CD4-positive, alpha-beta memory T cell (primary cell): ENCODE measurements around the gene PPP1R3G. TPM values are rescaled to one million over a fixed set of nuclear protein-coding genes. Genes with fewer than 3 reads are reported as not detected.
"Not testable (repeated sequence)": the region's sequence is repeated elsewhere in the genome, so short reads cannot be mapped to it uniquely, and the experiment has no call there.

ENCODE experiments used
- CTCF ChIA-PET: fragments of 350-600 bp; sonication (Branson Sonifier 250); formaldehyde crosslinking; loops from one replicate; lab custom pipeline; 2021; ENCODE audit warnings: inconsistent platforms; ENCODE audit not compliant: partially characterized antibody; lab: Charles Lee
- POLR2A ChIA-PET: fragments of 350-600 bp; sonication (Branson Sonifier 250); formaldehyde crosslinking; loops from one replicate; lab custom pipeline; 2021; ENCODE audit not compliant: partially characterized antibody; lab: Charles Lee
- DNase-seq, 5 donors: peaks; one replicate each; pipeline versions ENCODE4 v3.0.0 to v3.0.0-alpha.2; 2020 to 2022; ENCODE audit warnings: mixed read lengths in 1 of 5
- H3K27ac ChIP-seq: one replicate; pipeline ENCODE4 v1.7.0; 2013; ENCODE audit warnings: low read depth, low read length
- H3K27me3 ChIP-seq: 2 replicates; pipeline ENCODE4 v1.7.0; 2013; ENCODE audit warnings: mild to moderate bottlenecking, low read length, moderate library complexity; ENCODE audit not compliant: insufficient read depth
- H3K36me3 ChIP-seq: 2 replicates; pipeline ENCODE4 v1.7.0; 2013; ENCODE audit warnings: mild to moderate bottlenecking, low read length, moderate library complexity; ENCODE audit not compliant: insufficient read depth
- H3K4me1 ChIP-seq: 2 replicates; pipeline ENCODE4 v1.7.0; 2013; ENCODE audit warnings: mild to moderate bottlenecking, low read length, moderate library complexity; ENCODE audit not compliant: insufficient read depth
- H3K4me3 ChIP-seq, 2 donors: one replicate each; pipeline ENCODE4 v1.7.0; 2013; ENCODE audit warnings: low read length in 2 of 2, mild to moderate bottlenecking in 1 of 2
- H3K9me3 ChIP-seq, 2 donors: one replicate each; pipeline ENCODE4 v1.7.0; 2013; ENCODE audit warnings: low read length in 2 of 2, control low read depth in 1 of 2; ENCODE audit not compliant: control insufficient read depth in 1 of 2
- H3K27ac Mint-ChIP-seq, 7 donors: one replicate each; pipeline ENCODE4 v1.8.0; 2020 to 2021; ENCODE audit warnings: mixed read lengths in 7 of 7, mild to moderate bottlenecking in 6 of 7, inconsistent platforms in 3 of 7, moderate library complexity in 3 of 7
- H3K27me3 Mint-ChIP-seq, 2 donors: one replicate each; pipeline ENCODE4 v1.8.0; 2020 to 2021; ENCODE audit warnings: mixed read lengths in 2 of 2
- H3K36me3 Mint-ChIP-seq, 2 donors: one replicate each; pipeline ENCODE4 v1.8.0; 2020 to 2021; ENCODE audit warnings: mixed read lengths in 2 of 2, inconsistent platforms in 1 of 2, mild to moderate bottlenecking in 1 of 2
- H3K4me1 Mint-ChIP-seq, 4 donors: one replicate each; pipeline ENCODE4 v1.8.0; 2020 to 2021; ENCODE audit warnings: mixed read lengths in 4 of 4, mild to moderate bottlenecking in 1 of 4
- H3K4me3 Mint-ChIP-seq, 8 donors: one replicate each; pipeline ENCODE4 v1.8.0; 2020 to 2021; ENCODE audit warnings: mixed read lengths in 8 of 8, mild to moderate bottlenecking in 7 of 8, moderate library complexity in 6 of 8, inconsistent platforms in 3 of 8
- H3K9me3 Mint-ChIP-seq, 8 donors: one replicate each; pipeline ENCODE4 v1.8.0; 2020 to 2021; ENCODE audit warnings: mixed read lengths in 8 of 8, mild to moderate bottlenecking in 5 of 8, inconsistent platforms in 3 of 8, moderate library complexity in 1 of 8
- intact Hi-C: fragments of 100-400 bp; cut with micrococcal nuclease; formaldehyde crosslinking; loops from one replicate; pipeline ENCODE4 v1.15.1; 2023
- polyA plus RNA-seq, 2 donors: library from polyadenylated mRNA; unstranded; fragments of 300-500 nt; fragmentation: Illumina TruSeq; gene quantifications; one replicate each; pipeline ENCODE4 v1.2.3, GENCODE V29; 2021
- total RNA-seq, 2 experiments: library from RNA; stranded (reverse); gene quantifications; one replicate each; pipeline ENCODE4 v1.2.3, GENCODE V29; 2021

The PPP1R3G gene
- total and polyA plus RNA-seq, 4 experiments from 2014 or later = not detected

DNA sequence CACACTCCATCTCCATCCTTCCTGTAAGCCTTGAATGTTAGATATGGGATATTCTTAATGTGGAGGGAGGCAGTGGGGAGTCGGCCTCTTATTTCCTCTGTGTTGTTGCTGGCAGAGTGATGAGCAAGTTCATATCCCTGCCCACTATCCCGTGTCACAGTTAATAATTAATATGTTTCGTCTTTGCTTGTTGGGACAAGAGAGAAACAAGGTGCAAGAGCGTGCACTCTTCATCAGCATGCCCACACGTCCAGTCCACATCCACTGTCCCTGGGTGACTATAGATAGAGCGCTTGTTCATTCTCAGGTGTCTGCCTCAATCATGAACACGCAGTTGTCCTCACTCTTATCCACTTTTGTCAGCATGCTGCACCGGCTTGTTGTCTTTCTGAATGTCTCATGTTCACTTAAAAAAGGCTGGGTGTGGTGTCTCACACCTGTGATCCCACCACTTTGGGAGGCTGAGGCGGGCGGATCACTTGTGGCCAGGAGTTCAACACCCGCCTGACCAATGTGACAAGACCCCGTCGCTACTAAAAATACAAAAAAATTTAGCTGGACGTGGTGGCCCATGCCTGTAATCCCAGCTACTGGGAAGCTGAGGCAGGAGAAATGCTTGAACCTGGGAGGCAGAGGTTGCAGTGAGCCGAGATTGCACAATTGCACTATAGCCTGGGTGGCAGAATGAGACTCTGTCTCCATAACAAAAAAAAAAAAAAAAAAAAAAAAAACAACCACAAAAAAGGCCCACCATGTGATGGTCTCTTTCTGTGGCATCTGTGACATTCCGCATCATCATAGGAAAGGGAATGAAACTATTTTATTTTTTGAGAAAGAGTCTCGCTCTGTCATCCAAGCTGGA lies 34.2 kb downstream of the PPP1R3G start:
- POLR2A ChIA-PET = no interaction called here
- no peaks in the 10 kb centered on the region for H3K27me3 Mint-ChIP-seq
- no peak overlapping the region for H3K27ac Mint-ChIP-seq

DNA sequence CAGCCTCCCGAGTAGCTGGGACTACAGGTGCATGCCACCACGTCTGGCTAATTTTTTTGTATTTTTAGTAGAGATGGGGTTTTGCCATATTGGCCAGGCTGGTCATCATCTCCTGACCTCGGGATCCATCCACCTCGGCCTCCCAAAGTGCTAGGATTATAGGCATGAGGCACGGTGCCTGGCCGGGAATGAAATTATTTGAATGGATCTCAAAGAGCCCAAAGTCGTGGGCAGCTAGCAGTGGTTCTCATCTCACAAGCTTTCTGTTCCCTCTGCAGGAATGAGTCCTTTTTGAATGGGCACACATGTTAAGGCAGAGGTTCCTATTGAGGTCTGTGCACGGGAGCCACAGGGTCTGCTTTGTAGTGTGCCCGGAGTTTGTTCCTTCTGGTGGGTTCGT lies 34.9 kb downstream of the PPP1R3G start:
- CTCF ChIA-PET = no interaction called here

More for the DNA sequence above, 34.2 kb downstream of the PPP1R3G start:
- Mint-ChIP-seq H3K4me1 (no peaks in the 10 kb centered on the region), H3K9me3 (peaks cover 0 to under 1% (median 0%) of the 10 kb centered on the region in 8 donors), H3K36me3 (no peaks in the 10 kb centered on the region), H3K4me3 (no peak overlapping the region)
- no peaks in the 10 kb centered on the region for H3K4me1 ChIP-seq
- CTCF ChIA-PET = no interaction called here
- H3K4me3 ChIP-seq = no peak overlapping the region
- no peak for DNase-seq
- H3K36me3 ChIP-seq = no peaks in the 10 kb centered on the region
- intact Hi-C loops = no loop called here
- no peaks in the 10 kb centered on the region for H3K27me3 ChIP-seq
- no peak overlapping the region for H3K27ac ChIP-seq
- H3K9me3 ChIP-seq = no peaks in the 10 kb centered on the region

DNA sequence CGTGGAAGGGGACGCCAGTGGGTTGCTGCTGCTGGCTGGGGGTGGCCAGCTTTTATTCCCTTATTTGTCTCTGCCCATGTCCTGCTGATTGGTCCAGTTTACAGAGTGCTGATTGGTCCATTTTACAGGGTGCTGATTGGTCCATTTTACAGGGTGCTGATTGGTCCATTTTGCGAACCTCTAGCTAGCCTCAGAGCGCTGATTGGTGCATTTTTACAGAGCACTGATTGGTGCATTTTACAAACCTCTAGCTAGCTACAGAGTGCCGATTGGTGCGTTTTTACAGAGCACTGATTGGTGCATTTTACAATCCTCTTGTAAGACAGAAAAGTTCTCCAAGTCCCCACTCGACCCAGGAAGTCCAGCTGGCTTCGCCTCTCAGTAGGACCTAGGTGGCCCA lies 35.4 kb downstream of the PPP1R3G start:
- H3K4me3 Mint-ChIP-seq, H3K27me3 ChIP-seq, H3K27ac Mint-ChIP-seq, H3K36me3 ChIP-seq, H3K4me3 ChIP-seq, POLR2A ChIA-PET, DNase-seq, H3K36me3 Mint-ChIP-seq, intact Hi-C loops, H3K9me3 Mint-ChIP-seq, H3K27ac ChIP-seq, H3K27me3 Mint-ChIP-seq, CTCF ChIA-PET, H3K9me3 ChIP-seq, H3K4me1 Mint-ChIP-seq, H3K4me1 ChIP-seq: not testable (repeated sequence)

More for the DNA sequence above, 34.9 kb downstream of the PPP1R3G start:
- Histone ChIP-seq H3K27ac (no peak overlapping the region), H3K27me3 (no peaks in the 10 kb centered on the region), H3K9me3 (no peaks in the 10 kb centered on the region), H3K4me3 (no peak overlapping the region), H3K4me1 (no peaks in the 10 kb centered on the region), H3K36me3 (no peaks in the 10 kb centered on the region)
- Mint-ChIP-seq H3K4me1 (no peaks in the 10 kb centered on the region), H3K9me3 (no peaks in the 10 kb centered on the region), H3K27ac (no peak overlapping the region), H3K4me3 (no peak overlapping the region), H3K36me3 (no peaks in the 10 kb centered on the region), H3K27me3 (no peaks in the 10 kb centered on the region)
- DNase-seq = no peak
- POLR2A ChIA-PET = no interaction called here
- intact Hi-C loops = no loop called here

DNA sequence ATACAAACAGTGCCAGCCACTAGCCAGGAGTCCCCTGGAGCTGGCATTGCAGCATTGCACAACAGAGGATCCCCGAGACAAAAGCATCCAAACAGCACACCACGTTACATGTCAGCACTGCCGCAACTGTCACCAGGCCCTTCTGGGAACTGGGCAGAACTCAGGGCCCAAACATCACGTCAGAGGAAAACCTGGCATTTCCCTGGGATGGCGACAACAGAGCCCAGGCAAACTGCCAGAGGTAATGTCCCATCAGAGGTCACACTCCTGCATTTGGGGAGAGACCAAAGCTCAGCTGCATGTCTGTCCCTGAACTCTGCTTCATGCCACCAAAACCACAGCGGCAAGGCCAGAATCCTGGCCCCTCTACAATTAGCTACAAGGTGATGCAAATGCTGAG lies 36.3 kb downstream of the PPP1R3G start:
- no peaks in the 10 kb centered on the region for H3K27me3 ChIP-seq
- ChIA-PET POLR2A (no interaction called here), CTCF (no interaction called here)
- intact Hi-C loops = no loop called here
- H3K9me3 ChIP-seq = no peaks in the 10 kb centered on the region
- H3K36me3 Mint-ChIP-seq = no peaks in the 10 kb centered on the region
- no peak overlapping the region for H3K27ac ChIP-seq
- no peaks in the 10 kb centered on the region for H3K4me1 ChIP-seq
- no peak overlapping the region for H3K4me3 ChIP-seq
- H3K4me1 Mint-ChIP-seq = no peaks in the 10 kb centered on the region
- H3K27ac Mint-ChIP-seq = no peak overlapping the region
- H3K36me3 ChIP-seq = no peaks in the 10 kb centered on the region
- H3K4me3 Mint-ChIP-seq = no peak overlapping the region
- H3K9me3 Mint-ChIP-seq = no peaks in the 10 kb centered on the region
- no peak for DNase-seq
- H3K27me3 Mint-ChIP-seq = no peaks in the 10 kb centered on the region

DNA sequence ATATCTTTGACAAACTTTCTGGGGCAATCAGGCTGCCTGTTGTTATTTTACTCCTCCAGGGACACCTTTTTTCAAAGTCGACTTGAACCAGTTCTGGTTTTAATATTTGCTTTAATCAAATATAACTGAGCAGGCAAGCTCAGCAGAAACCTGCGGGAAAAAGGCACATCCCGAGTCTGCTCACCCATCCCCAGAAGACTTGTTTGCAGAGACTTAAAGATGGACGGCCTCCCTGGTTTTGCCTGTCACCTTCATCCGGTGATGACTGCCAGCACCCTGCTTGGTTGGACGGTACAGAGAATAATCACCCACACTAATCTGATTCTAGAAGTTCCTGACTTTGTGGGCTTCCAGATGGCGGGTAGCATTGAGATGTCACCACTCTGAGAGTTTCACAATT lies 36.8 kb downstream of the PPP1R3G start:
- H3K4me1 ChIP-seq = no peaks in the 10 kb centered on the region
- no peaks in the 10 kb centered on the region for H3K36me3 ChIP-seq
- Mint-ChIP-seq H3K4me1 (no peaks in the 10 kb centered on the region), H3K4me3 (no peak overlapping the region), H3K36me3 (no peaks in the 10 kb centered on the region), H3K27ac (no peak overlapping the region), H3K27me3 (no peaks in the 10 kb centered on the region), H3K9me3 (no peaks in the 10 kb centered on the region)
- no peaks in the 10 kb centered on the region for H3K27me3 ChIP-seq
- POLR2A ChIA-PET = no interaction called here
- DNase-seq = no peak
- no peaks in the 10 kb centered on the region for H3K9me3 ChIP-seq
- H3K4me3 ChIP-seq = no peak overlapping the region
- CTCF ChIA-PET = no interaction called here
- intact Hi-C loops = no loop called here
- H3K27ac ChIP-seq = no peak overlapping the region

DNA sequence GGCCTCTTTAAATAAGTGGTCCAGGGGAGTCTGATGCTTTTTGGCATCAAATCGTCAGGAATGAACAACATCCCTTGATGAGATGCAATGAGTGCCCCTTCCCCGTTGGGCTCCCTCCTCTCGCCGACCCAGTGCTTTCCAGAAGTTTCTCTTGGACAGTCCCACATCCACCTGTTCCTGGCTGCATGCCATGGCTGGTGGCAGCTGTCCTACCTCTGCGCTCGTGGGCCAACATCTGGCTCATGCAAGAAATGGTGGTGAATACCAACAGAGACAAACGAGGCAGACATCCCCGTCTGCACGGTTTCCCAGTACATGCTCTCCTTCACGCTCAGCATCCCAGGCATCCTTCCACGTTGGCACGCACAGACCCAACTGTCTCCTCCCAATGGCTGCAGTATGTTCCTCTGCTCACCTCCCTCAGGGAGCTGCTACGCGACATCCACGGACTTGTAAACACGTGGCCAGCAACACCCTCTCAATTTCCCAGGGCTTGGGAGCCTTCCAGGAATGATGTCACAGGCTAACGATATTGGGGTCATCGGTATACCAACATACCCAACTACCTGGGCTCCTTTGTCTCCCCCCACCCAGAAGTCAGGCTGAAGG lies 37.5 kb downstream of the PPP1R3G start:
- Mint-ChIP-seq H3K9me3 (no peaks in the 10 kb centered on the region), H3K4me1 (no peaks in the 10 kb centered on the region), H3K4me3 (no peak overlapping the region), H3K36me3 (no peaks in the 10 kb centered on the region), H3K27me3 (no peaks in the 10 kb centered on the region), H3K27ac (no peak overlapping the region)
- H3K27me3 ChIP-seq = no peaks in the 10 kb centered on the region
- no peak for DNase-seq
- no peaks in the 10 kb centered on the region for H3K9me3 ChIP-seq
- intact Hi-C loops = no loop called here
- ChIA-PET CTCF (no interaction called here), POLR2A (no interaction called here)
- H3K36me3 ChIP-seq = no peaks in the 10 kb centered on the region
- H3K4me1 ChIP-seq = no peaks in the 10 kb centered on the region
- H3K4me3 ChIP-seq = no peak overlapping the region
- H3K27ac ChIP-seq = no peak overlapping the region

DNA sequence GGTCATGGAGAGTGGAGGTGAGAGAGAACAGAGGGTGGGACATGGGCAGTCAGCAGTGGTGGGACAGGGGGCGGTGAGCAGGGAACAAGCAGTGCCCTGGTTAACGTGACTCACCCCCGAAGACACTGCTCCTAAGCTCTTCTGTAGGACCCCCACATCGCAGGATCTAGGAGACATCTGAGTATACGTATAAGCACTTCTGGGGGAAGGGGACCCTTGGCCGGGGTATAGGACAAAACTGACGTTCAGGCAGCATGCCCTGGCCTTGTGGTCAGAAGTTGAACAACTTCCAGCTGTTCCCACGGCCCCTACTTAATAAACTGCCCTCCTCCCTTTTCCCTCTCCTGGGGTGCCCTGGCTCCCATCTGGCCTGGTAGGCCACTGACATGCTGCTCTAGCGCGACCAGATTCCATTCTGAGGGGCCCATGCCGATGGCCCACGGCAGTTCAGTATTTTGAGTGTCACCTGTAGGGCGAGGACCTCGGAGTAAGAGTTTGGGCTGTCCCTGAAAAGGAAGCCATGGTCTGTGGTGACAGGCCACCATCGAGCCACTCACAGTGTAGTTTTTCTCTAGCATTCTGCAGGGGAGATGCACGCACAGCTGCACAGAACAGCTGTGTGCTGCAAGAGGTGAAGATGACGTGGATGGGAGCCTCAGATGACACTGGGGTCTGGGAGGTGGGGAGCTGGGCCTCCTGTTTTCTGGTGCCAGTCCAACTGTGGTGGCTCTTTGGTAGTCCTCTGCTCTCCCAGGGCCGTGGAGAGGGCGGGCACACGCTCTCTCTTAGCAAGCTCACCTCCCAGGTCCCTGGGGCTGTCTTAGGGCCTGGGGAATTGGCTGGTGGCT lies 38.4 kb downstream of the PPP1R3G start:
- Histone ChIP-seq H3K27me3 (no peaks in the 10 kb centered on the region), H3K4me3 (no peak overlapping the region), H3K36me3 (no peaks in the 10 kb centered on the region), H3K27ac (no peak overlapping the region), H3K9me3 (no peaks in the 10 kb centered on the region), H3K4me1 (no peaks in the 10 kb centered on the region)
- H3K27me3 Mint-ChIP-seq = no peaks in the 10 kb centered on the region
- H3K36me3 Mint-ChIP-seq = no peaks in the 10 kb centered on the region
- no peaks in the 10 kb centered on the region for H3K4me1 Mint-ChIP-seq
- no peak overlapping the region for H3K27ac Mint-ChIP-seq
- ChIA-PET CTCF (no interaction called here), POLR2A (no interaction called here)
- no peaks in the 10 kb centered on the region for H3K9me3 Mint-ChIP-seq
- no peak for DNase-seq
- intact Hi-C loops = no loop called here
- H3K4me3 Mint-ChIP-seq = no peak overlapping the region
